ENCODE measurements around the gene GPR108. TPM values are rescaled to one million over a fixed set of nuclear protein-coding genes. Genes with fewer than 3 reads are reported as not detected.

GPR108 gene
- total and polyA plus RNA-seq, 2 of the 13 experiments (the other 11 are each of a cell fraction or from before 2014, with no cell fraction given) = 36.4 to 63.0 TPM

DNA sequence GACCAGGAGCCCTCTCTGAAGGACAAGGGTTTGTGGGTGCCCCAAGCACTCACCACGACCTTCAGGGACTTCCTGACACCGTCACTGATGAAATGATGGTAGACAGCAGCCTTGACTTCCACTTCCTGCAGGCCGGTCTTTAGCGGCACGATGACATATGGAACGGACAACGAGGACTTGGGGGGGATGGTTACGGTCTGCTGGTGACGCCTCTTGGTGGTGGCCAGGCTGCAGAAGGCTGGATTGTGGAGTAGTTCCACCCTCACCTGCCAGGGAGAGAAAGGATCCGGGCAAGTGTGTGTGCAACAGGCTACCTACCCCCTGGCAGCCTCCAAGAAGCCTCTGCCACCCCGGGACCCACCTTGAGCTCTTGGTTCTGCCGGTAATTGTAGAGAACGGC, 40.1 kb downstream of the GPR108 start (continued):
- TF ChIP-seq AGO2 (optimal IDR thresholded peaks at IDR 0.05; ENCODE audit: low read depth, low read length) (peak; percentile 89), POLR2A (IDR thresholded peaks at IDR 0.05; ENCODE audit: insufficient read depth in 1 of 2, low read depth in 2 of 2, low read length in 2 of 2) (peak; percentile 39 to 42; a peak in 1 of 4 replicates)

DNA sequence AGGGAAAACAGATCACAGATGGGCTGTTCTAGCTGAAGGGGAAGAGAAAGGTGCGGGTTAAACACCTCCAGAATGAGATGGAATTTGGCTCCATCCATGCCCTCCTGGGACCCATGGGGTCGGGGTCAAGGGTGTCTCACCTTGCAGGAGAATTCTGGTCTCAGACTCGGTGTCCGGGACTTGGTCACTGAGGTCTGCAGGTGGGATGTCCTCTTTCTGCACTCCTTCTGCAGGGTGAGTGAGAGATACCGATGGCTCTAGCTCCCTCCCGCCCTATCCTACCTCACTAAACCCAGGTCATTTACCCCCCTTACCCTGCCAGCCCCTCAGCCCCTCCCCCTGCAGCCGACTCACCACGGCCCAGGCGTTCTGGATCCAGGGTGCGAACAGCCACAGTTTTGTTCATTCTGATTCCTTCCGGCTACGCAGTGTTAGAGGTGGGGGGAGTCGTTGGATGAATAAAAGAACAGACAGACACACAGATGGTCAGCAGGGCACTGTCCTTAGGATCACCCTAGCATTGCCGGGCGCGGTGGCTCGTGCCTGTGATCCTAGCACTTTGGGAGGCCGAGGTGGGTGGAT, 41.0 kb downstream of the GPR108 start:
- intact Hi-C loops (cut with micrococcal nuclease; ENCODE audit: unreplicated experiment) = no loop called here
- H3K9me3 ChIP-seq (ENCODE audit: low read length) = no peaks in the 10 kb centered on the region
- H3K27me3 ChIP-seq (ENCODE audit: control insufficient read depth in 1 of 2, insufficient read depth in 2 of 2, low read length in 2 of 2) = no peaks in the 10 kb centered on the region
- no peak overlapping the region for H3K27ac ChIP-seq (ENCODE audit: extremely low read length, insufficient read depth, low read length)
- POLR2A ChIA-PET = interaction anchor here (1.3 to 2.2 kb wide), 4 partner anchors 8 to 42 kb away, joined by 3 to 4 read pairs (median 4); partner anchors contain the start of gene GPR108
- BruUV-seq (replicated peaks) = no TSS peak
- H3K79me2 ChIP-seq (ENCODE audit: insufficient read depth, low read length) = no peaks in the 10 kb centered on the region
- H3K36me3 ChIP-seq (replicated peaks in 1 of 2; ENCODE audit: control insufficient read depth in 1 of 2, insufficient read depth in 2 of 2, low read length in 2 of 2) = peaks cover 36 to 74% of the 10 kb centered on the region in 2 experiments
- in situ Hi-C loops (cut with HindIII; ENCODE audit: extremely low pct_ligation_motif_present, low pct_unique_long_range_greater_than_20kb) = no loop called here
- no peak overlapping the region for H3K9ac ChIP-seq (ENCODE audit: insufficient read depth, low read depth, low read length)
- FAIRE-seq = no peak
- H3K4me3 ChIP-seq (replicated peaks in 1 of 3; ENCODE audit: insufficient read depth in 1 of 3, low read depth in 2 of 3, low read length in 3 of 3) = no peak overlapping the region
- peaks cover 57% of the 10 kb centered on the region for H4K20me1 ChIP-seq (ENCODE audit: insufficient read depth, low read length)
- TF ChIP-seq EEA1 (CRISPR knock-in tag; IDR thresholded peaks at IDR 0.05; ENCODE audit: borderline replicate concordance) = no peak
- TF ChIP-seq NCOA2 (CRISPR knock-in tag; IDR thresholded peaks at IDR 0.05) = no peak
- no peak for TF ChIP-seq SP4 (CRISPR knock-in tag; IDR thresholded peaks at IDR 0.05)
- TF ChIP-seq XBP1 (CRISPR knock-in tag; IDR thresholded peaks at IDR 0.05) = no peak
- TF ChIP-seq ZFP36L2 (CRISPR knock-in tag; IDR thresholded peaks at IDR 0.05) = no peak
- no peak for TF ChIP-seq MTF2 (CRISPR knock-in tag; IDR thresholded peaks at IDR 0.05; ENCODE audit: borderline replicate concordance)
- TF ChIP-seq KLF9 (CRISPR knock-in tag; IDR thresholded peaks at IDR 0.05; ENCODE audit: low read depth) = no peak
- no peak for TF ChIP-seq PHF20 (CRISPR knock-in tag; IDR thresholded peaks at IDR 0.05)
- no peak for TF ChIP-seq STAG1 (CRISPR knock-in tag; IDR thresholded peaks at IDR 0.05)
- peak; percentile 61 for TF ChIP-seq RBM22 (optimal IDR thresholded peaks at IDR 0.05; ENCODE audit: low read length)
- no peak for TF ChIP-seq HNRNPH1 (optimal IDR thresholded peaks at IDR 0.05; ENCODE audit: low read depth, low read length)
- no peak for TF ChIP-seq ARID2 (CRISPR knock-in tag; IDR thresholded peaks at IDR 0.05; ENCODE audit: borderline replicate concordance)
- TF ChIP-seq, protein P1, sequence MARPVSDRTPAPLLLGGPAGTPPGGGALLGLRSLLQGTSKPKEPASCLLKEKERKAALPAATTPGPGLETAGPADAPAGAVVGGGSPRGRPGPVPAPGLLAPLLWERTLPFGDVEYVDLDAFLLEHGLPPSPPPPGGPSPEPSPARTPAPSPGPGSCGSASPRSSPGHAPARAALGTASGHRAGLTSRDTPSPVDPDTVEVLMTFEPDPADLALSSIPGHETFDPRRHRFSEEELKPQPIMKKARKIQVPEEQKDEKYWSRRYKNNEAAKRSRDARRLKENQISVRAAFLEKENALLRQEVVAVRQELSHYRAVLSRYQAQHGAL (CRISPR knock-in tag; IDR thresholded peaks at IDR 0.05; ENCODE audit: not compliant biosample characterization) = no peak
- no peak for TF ChIP-seq KLF16 (CRISPR knock-in tag; IDR thresholded peaks at IDR 0.05)
- peak in 1 of 2 experiments; percentile 33; a peak in 2 of 4 replicates for TF ChIP-seq POLR2A (IDR thresholded peaks at IDR 0.05; ENCODE audit: insufficient read depth in 1 of 2, low read depth in 2 of 2, low read length in 2 of 2)
- TF ChIP-seq, protein P2, sequence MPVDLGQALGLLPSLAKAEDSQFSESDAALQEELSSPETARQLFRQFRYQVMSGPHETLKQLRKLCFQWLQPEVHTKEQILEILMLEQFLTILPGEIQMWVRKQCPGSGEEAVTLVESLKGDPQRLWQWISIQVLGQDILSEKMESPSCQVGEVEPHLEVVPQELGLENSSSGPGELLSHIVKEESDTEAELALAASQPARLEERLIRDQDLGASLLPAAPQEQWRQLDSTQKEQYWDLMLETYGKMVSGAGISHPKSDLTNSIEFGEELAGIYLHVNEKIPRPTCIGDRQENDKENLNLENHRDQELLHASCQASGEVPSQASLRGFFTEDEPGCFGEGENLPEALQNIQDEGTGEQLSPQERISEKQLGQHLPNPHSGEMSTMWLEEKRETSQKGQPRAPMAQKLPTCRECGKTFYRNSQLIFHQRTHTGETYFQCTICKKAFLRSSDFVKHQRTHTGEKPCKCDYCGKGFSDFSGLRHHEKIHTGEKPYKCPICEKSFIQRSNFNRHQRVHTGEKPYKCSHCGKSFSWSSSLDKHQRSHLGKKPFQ (CRISPR knock-in tag; IDR thresholded peaks at IDR 0.05; ENCODE audit: insufficient replicate concordance) = no peak
- no peak for TF ChIP-seq SP5 (CRISPR knock-in tag; IDR thresholded peaks at IDR 0.05; ENCODE audit: borderline replicate concordance, low read depth)
- CTCF ChIA-PET (ENCODE audit: low intra/inter-chr PET ratio, low total read pairs) = no interaction called here
- H3K4me1 ChIP-seq (ENCODE audit: insufficient read depth, low read length) = no peaks in the 10 kb centered on the region
- WGBS (ENCODE audit: low lambda C conversion rate) = 83% methylated on average over 18 of the region's 18 CpGs
- ATAC-seq = no peak
- DNase-seq (ENCODE audit: low spot score) = no peak
- no peak overlapping the region for H3K4me2 ChIP-seq (ENCODE audit: low read depth, low read length)
- no peak overlapping the region for H2AFZ ChIP-seq (ENCODE audit: low read length)
